Right renal pelvis (tissue), 4 donors: ENCODE measurements around the gene RRBP1. TPM values are rescaled to one million over a fixed set of nuclear protein-coding genes. Genes with fewer than 3 reads are reported as not detected.

ENCODE experiments used
- DNase-seq, 4 donors: peaks; one replicate each; pipeline ENCODE4 v3.0.0-alpha.2; 2013; ENCODE audit warnings: low read depth in 4 of 4, low spot score in 3 of 4, missing footprints in 1 of 4
- polyA plus RNA-seq, 4 donors: library from polyadenylated mRNA; unstranded; fragments of 120-200 nt; gene quantifications; one replicate each; pipeline ENCODE4 v1.2.1, GENCODE V29; 2013; ENCODE audit not compliant: insufficient read length in 4 of 4

RRBP1 gene
- polyA plus RNA-seq, 4 donors: 126 to 140 (median 132) TPM

DNA sequence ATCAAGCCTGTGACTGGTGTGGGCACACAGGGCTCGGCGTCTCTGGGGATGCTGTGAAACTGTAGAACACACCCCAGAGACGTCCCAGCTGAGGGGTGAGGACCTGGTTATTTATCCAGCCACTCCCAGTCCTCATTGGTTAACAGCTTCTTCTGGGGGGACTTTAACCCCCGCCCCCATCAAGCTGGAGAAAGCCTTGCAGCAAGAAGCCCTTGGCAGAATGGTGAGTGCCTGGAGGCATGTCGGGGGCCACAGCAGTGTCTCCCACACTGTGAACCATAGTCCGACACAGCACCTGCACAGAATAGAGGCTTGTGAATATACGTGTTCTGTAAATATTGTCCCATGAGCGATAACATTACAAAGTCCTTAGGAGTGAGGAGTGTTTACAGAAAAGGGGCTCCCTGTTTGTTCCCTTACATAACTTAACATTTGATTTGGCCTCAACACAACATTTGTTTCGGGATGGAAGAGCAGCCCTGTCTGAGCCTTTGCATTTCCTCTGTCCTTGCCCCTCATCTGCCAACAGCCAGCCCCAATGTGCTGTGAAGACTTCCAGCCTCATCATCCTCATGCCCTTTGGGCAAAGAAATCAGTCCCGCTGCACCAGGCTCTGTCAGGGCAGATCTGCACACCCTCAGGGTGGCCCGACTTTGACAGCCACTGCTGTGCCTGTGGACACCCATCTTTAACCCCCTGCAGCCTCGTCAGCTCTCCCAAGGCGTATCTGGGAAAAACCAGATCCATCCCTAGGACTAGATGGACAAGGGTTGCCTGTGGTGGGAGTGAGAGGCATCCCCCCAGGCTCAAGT lies 2.2 kb upstream of the RRBP1 start:
- DNase-seq: no peak

DNA sequence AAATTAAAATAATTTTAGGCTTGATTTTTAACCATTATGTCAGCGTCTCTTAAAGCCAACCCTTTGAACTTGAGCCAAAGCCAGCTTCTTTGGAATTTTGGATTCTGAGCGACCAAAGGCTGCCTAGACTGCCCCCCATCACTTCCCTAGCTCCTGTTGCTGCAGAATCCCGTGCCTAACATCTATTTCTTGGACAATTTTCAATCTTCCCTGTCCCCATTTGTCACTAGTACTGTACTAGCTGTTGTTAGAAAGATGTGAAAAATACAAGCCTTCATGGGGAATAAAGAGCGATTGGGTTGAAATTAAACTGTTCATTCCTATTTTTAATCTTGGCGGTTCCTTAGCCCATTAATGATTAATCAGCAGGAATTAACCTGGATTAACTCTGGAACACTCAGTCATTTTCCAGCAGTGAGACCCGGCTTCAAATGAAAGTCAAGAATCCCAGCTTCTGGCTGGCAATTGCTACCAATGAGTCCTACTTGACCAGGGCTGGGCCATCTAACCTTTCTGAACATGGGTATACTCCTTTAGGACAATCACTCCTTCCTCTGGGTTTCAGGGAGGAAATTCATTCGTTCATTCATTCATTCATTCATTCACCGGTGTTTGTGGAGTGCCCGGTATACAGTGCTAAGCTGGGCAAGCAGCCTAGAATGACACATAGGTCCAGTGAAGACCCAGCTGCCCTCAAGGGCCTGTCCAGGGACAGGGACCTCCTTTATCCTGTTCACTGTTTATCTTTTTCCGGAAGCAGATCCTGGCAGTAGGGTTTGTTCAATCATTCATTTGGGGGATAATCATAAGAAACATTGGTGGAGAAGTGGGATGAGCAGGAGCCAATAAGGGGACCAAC lies 1.4 kb upstream of the RRBP1 start:
- DNase-seq: no peak

DNA sequence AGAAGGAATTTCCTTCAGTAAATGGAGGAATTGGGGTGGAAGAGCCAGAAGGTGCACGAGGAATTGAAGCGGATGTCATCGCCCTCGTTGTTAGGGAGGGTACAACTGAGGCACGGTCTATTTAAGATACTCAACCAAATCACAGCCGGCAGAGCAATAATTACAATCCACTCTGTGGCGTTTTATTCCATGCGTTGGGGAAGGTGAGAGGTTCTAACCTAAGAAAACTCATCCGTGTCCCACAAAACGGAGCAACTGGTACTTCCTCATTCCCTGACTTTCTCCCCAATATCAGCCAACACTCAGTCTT lies 802 bp upstream of the RRBP1 start:
- DNase-seq: no peak

DNA sequence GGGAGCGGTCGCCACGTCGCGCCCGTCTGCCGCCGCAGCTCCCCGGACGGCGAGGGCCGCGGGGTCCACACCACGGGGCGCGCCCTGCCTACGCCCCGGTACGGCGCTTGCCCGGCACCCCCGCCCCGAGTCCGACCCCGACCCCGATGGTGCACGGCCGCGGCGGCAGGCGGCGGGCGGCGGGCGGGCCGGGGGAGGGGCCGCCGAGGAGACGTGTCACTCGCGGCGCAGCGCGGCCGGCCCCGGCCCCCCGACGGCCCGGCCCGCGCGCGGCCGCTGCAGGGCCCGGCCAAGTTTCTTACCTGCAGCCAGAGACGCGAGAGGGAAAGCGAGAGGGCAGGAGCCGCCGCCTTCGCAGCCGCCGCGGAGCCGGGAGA lies 328 bp downstream of the RRBP1 start:
- DNase-seq: no peak

DNA sequence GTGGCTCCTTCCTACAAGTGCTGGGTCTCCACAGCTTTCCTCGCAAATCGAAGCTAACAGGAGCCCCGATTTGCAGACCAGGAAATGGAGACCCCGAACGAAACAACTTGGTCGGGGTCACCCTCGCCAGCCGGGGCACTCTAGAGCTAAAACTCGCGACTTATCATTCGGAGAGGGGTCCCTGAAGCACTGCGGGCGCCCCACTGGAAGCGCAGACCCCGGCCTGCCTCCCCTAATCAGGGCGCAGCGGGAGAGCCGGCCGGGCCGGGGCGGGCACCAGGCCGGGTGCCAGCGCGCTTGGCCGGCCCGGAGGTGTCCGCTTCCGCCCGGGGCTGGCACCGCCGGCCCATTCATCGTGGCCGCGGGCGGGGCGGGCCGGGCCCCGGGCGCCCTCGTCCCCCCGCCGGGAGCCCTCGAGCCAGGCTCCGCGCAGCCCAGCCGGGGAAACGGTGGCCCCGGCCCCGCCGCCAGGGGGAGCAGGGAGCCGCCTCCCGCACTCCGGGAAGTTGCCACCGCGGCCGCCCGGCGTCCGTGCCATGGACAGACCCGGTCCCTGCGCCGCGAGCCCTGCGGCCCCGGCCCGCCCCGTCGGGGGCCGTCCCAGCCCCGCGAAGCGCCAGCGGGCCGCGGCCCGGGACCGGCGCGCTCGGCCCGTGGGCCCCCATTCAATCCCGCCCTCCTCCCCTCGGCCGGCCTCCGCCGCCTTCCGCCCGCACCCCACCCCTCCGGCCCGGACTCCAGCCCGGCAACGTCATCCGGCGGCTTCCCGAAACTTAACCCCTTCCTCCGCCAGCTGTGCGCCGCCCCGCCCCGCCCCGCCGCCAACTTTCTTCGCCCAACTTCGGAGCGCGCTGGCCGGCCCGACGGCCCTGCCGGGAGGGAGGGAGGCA lies 961 bp downstream of the RRBP1 start:
- peak in 2 of 4 donors; percentile 56 to 58 for DNase-seq

DNA sequence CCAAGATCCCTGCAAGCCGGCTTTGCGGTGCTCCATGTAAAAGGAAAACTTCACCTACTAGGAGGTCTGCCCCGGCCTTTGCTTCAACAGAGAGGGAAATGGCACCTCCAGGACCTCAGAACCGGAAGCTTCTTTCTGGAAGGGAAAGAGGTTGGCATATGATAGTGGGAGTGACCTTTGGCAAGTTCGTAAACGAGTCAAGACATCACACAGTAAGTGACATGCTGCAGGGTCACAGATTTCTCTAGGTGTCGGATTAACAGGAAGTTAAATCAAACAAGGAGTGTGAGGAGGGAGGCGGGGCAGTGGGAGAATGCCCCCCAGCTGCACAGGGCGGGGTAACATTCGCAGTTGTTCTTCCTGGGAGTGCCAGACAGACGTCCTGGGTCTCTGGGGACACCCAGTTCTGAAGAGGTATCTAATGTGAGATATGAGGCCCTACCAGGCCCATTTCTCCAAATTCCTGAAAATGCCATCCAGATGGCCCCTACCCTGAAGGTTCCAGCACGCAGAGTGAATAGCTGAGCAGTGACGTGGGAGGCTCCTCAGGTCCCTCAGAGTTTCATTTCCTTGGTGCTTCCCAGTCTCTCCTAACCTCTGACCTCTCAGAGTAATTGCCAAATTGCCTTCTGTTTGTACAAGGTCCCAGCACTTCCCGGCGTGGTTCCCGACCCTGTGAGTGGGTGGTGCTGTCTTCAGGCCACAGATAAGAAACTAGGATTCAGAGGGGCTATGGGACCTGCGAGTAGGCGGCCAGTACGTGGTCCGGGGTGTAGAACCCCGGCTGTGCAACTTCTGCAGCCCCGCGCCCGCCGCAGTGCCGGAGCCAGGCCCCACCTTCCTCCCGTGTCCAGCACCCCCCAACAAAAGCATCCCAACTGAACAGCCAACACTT lies 1.9 kb downstream of the RRBP1 start:
- DNase-seq: no peak

DNA sequence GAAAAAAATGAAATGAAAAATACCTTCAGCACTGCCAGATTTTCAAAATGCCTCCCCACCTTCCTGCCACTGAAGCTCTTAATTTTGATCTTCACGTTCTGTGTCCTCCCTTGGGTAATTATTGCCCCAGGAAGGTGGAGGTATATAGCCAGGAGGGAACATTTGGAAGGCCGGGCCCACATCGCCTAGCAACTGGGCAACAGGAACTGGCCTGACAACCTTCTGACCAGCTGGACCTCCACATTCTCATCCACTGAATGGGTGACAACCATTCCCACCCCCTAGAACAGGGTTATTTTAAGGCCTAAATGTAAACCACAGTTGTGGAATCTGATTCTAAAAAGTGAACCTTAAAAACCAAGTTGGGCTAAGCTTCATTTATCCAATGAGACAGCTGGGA lies 3.2 kb downstream of the RRBP1 start:
- no peak for DNase-seq

DNA sequence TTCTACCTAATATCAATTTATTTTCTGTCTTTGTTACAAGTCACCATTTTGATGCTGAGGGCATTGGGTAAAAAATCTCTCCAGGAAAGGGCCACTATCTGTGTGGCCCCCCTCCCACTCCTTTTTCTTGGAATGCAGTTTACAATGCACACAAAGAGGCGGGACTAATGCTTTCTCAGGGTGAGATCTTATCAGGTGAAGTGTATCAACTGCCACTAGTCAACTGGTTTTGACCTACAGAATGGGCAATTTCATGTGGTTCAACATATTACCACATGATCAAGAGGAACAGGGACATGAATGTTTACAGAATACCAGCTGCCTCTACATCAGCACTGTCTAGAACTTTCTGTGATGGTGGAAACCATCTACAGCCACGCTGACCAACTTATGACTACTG lies 3.7 kb downstream of the RRBP1 start:
- DNase-seq: no peak

DNA sequence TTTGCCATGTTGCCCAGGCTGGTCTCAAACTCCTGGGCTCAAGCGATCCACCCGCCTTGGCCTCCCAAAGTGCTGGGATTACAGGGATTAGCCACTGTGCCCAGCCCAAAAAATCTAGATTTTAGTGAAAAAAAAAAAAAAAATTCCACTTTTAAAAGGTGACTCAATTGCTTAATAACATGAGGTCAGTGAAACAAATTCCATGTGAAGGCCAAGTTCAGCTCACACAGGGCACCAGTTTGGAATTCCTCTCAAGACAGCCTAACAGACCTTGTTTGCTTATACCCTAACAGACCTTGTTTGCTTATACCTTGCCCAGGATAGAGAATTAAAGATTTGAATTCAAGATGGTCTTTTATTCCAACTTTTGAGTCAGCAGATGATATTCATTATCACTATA lies 5.1 kb downstream of the RRBP1 start:
- DNase-seq: no peak

DNA sequence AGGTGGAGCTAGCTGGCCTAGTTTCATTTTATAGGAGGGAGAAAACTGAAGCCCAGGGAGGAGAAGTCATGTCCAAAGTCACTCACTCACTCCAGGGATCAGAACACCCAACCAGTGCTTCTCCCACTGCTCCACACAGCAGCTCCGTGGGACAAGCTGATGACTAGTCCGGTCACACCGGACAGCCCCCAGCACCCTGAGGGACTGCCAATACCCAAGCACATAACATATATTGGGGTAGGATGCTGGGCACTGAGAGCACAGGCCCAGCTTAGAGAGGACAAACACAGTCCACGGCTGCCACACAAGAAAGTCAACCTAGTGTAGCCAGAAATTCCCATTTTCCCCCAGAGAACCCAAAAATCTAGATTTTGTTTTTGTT lies 5.7 kb downstream of the RRBP1 start:
- DNase-seq: no peak

DNA sequence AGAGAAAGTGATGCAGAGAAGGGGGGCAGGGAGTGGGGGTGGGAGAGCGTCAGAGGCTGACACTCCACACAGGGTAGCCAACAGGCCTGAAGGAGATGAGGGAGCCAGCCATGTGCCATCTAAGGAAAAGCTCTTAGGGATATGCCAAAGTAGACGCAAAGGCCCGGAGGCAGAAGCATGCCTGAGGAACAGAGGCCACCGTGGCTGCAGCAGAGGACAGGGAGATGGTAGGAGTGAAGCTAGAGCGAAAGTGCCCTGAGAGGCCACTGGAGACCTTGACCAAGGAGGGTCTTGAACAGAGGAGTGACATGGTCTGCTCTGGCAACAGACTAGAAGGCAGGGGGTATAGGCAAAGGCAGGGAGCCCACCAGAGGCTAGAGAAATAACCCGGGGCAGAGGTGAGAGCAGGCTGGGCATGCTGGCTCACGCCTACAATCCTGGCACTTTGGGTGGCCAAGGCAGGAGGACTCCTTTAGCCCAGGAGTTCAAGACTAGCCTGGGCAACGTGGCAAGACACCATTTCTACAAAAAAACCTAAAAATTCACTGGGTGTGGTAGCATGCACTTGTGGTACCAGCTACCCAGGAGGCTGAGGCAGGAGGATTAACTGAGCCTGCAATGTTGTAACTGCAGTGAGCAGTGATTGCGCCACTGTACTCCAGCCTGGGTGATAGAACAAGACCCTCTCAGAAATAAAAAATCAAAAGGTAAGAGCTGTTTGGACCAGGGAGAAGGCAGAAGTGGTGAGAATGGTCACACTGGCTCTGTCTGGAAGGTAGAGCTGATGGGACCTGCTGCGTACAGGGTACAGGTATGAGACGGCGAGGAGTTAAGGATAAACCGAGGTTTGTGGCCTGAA lies 6.3 kb downstream of the RRBP1 start:
- DNase-seq: no peak

DNA sequence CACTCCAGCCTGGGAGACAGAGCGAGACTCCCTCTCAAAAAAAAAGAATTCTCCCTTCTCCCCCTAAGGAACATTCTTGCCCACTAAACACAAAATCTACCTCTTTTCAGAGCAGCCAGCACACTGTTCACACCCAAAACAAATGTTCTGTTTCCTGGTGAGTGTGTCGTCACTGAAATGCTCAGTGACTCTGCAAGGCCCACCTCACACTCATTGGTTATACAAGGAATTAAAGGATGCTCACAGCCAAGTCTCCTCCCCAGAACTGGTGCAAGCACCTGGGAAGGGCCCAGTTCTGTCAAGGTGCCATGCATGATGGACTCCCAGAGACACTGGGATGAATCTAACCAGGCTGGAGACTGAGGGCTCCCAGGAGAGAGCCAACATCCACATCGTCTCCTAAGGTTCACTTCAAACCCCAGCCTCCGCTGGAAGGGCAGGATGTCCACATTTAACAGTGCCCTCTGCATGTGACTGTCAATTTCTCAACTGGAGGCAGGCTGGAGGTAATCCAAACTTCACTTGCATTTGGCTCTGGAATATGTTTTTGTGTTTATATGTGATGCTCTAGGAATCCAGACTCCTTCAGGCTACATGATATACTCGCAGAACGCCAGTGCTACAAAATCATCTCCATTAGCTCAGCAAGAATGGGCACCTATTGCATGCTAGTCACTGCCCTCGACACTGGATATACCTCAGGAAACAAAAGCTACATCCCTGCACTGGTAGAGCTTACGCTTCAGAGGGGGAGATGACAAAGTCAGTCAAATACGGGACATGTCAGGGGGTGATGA lies 7.1 kb downstream of the RRBP1 start:
- DNase-seq: no peak

DNA sequence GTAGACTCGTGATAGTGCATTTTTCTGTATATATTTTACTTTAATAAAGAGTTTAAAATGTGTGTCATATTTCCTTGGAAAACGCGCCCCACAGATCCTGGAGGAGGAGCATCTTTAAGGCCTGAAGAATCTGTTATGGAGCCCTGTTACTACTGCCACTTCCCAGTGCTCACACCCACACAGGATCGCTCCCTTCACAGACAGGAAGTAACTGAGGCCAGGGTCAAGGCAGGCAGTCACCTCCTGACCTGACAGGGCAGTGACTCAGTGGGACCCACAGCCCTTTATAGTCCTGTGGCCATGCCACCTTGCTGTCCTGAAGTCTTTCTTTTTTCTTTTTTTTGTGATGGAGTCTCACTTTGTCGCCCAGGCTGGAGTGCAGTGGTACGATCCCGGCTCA lies 9.0 kb downstream of the RRBP1 start:
- DNase-seq: no peak

DNA sequence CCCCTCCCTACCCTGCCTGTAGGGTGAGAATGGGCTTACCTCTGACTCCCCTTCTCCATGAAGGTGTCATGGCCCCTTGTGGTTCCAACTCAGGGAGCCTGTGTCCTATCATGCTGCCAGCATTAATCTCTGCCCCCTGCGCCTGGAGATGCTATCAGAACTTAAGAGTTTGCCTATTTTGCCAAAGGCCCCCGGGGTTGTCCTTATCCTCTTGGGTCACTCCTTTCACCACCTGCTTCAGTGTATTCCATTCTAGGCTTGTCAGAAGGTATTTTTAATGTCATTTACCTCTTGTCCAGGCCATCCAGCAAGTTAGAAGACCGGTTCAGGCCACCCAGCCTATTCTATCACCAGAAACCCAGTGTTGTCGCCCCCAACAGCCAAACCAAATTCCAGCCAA lies 10.5 kb downstream of the RRBP1 start:
- no peak for DNase-seq

DNA sequence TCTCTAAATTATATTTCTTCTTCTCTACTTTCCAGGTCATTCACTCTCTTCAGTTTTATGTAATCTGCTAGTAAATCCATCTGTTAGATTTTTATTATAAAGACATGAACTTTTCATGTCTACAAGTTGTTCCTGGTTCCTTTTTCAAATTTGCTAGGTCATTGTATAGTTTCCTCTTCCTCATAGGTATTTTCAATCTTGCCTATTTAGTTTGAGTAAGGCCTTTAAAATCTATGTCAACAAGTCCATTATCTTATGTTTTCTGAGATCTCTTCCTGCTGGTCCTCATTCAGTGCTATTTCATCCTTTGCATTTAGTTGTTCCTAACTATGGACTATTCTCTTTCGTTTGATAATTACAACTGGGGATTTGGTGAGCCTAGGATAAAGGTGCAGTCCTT lies 11.0 kb downstream of the RRBP1 start:
- no peak for DNase-seq

DNA sequence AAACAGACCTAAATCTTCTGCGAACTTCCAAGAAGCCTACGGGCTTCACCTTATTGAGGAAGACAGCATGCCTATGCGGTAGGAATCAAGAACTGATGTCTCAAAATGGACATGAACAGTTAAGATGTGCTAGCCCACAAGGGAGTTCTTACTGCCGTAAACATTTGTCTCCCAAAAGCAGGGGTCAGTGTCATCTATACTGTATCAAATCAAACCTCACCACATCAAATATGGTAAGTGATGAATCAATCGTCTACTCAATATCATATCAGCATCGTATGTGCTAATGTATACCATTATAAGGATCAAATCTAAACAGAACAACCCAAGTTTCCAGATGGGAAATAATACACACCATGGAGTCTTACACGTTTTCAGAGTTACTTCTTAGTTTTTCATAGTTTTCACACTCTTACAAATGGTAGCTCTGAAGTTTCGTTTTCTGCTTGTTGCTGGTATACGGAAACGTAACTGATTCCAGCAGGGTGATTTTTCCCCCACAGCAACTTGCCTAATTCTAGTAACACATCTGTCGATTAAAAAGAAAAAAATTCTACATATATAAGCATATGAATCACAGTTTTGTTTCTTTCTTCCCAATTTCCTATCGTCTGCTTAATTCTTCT lies 12.6 kb downstream of the RRBP1 start:
- no peak for DNase-seq

DNA sequence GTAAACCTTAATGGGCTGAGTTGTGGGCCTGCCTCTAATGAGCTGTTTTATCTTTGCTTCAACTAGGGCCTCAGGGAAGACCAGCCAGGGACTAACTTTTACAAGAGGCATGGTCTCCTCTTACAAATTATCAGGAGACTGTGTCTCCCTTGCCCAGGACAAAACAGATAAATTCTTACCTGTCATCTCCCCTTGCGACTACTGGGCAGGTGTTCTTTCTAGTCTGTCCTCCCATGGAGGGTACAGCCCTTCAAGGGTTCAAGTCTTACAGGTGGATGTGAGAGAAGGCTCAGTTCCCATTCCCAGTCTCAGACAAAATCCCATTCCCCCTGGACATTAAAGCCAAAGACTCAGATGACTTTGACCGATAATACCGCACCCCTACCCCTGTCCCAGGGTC lies 13.6 kb downstream of the RRBP1 start:
- DNase-seq: no peak

DNA sequence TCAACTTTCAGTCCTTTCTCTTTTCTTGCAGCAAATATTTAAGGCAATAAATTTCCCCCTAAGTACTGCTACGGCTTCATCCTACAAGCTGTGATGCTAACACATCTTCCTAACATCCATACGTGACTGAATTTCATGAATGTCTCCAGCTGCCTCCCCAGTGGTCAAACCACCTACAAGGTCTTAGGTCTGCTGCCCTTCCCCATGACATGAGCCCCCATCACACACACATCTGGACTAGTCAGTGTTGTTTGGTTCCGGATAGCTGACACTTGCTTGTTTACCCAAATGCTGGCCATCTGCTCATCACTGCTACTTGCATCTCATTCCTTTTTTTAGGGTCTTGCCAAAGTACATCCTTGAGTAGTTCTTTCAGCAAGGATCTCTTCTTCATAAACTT lies 14.6 kb downstream of the RRBP1 start:
- DNase-seq: no peak
